ENCODE measurements around the gene MEAF6.

GRCh38 chr1:37446874-37447273 lies 67.7 kb downstream of the MEAF6 start:
- TF ChIP-seq CTCF (IDR thresholded peaks at IDR 0.05) (no peak), POLR2A (IDR thresholded peaks at IDR 0.05) (no peak)

Measured in Peyer's patch (tissue), 4 donors.